D721Med (cell line): ENCODE data around the gene OMA1.
"Not testable (repeated sequence)": the region's sequence is repeated elsewhere in the genome, so short reads cannot be mapped to it uniquely, and the experiment has no call there.

Experiments
- DNase-seq: peaks from one replicate; pipeline ENCODE4 v3.0.0; 2011; ENCODE audit warnings: low spot score; ENCODE audit not compliant: insufficient read length
- FAIRE-seq: peaks from 2 replicates; lab custom pipeline; 2011; peaks lifted over from hg19 to GRCh38; lab: Jason Lieb, UNC
- CTCF ChIP-seq: IDR thresholded peaks from 2 replicates; pipeline ENCODE4 v1.5.1; 2012; ENCODE audit warnings: mild to moderate bottlenecking, control low read depth; ENCODE audit not compliant: insufficient read depth; ENCODE audit errors: missing control alignments

OMA1 gene

DNA sequence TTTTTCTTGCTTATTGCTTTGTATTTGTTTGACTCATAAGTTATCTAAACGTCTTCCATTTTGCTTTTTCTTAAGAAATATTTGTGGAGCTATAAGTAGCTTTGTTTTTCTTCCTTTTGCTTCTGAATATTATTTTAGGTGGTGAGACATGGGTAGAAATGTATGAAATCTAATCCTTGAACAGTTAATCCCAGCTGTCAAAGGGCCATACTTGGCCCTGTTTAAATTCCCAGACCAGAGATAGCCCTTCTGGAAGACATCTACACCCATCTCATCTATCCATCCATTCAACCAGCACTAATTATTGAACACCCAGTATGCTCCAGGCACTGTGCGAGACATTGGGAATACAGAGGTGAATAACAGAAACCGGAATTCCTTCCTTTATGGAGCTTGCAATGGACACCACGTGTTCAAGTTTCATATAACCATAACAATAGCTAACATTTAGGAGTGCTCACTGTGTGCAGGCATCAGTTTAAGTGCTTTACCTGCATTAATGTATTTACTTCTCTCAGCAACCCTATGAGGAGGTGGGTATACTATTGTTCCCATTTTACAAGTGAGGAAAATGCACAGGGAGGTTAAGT, 21.8 kb upstream of the OMA1 start:
- no peak for DNase-seq
- TF ChIP-seq CTCF, result no peak

DNA sequence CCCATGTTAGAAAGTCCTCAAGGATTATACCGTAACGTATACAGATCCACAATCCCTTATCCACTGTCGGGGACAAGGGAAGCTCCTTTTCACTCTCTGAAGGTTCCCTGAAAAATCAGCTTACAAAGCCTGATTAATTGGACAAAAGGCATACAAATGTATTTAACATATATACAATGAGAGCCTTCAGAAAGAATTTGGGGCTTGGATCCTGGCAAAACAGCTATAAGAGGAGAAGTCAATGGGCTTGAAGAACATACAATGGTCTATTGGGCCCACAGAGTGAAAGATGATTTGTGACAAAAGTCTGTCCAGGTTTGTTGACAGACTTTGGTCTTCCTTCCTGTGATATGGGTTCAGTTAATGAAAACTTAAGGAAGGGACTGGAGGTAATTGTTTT, 19.8 kb upstream of the OMA1 start:
- TF ChIP-seq CTCF, result no peak
- FAIRE-seq (no peak), DNase-seq (no peak)

More for the DNA sequence above, 21.8 kb upstream of the OMA1 start:
- FAIRE-seq, result no peak

DNA sequence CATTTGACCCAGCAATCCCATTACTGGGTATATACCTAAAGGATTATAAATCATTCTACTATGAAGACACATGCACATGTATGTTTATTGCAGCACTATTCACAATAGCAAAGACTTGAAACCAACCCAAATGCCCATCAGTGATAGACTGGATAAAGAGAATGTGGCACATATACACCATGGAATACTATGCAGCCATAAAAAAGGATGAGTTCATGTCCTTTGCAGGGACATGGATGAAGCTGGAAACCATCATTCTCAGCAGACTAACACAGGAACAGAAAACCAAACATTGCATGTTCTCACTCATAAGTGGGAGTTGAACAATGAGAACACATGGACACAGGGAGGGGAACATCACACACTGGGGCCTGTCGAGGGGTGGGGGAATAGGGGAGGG, 17.2 kb upstream of the OMA1 start:
- not testable (repeated sequence) for DNase-seq, FAIRE-seq

DNA sequence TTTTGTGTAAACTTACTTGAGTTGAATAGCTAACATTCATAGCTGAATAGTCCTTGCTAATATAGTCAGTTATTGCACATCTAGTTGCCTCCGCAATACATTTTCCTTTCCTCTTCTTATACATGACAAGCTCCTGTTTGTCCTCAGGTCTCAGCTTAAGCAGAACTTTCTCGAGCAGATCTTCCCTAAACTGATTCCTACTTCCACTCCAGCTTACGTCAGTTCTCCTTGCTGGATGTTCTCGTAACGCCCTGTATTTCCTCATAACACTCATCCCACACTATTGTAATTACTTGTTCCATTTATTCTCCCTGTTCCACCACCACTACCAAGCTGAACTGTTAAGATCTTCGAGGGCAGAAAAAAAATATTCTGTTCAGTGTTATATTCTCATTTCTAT, 15.1 kb upstream of the OMA1 start:
- no peak for FAIRE-seq
- no peak for TF ChIP-seq CTCF

GRCh38 chr1:58555393-58555792, 8.9 kb upstream of the OMA1 start:
- no peak for FAIRE-seq

More for the DNA sequence above, 15.1 kb upstream of the OMA1 start:
- no peak for DNase-seq

GRCh38 chr1:58551186-58552140, 4.9 kb upstream of the OMA1 start:
- FAIRE-seq (peak; percentile 44), DNase-seq (no peak)
- TF ChIP-seq CTCF, result no peak

More at GRCh38 chr1:58555393-58555792, 8.9 kb upstream of the OMA1 start:
- TF ChIP-seq CTCF, result no peak
- DNase-seq, result no peak

- not testable (repeated sequence) for DNase-seq, FAIRE-seq
Observed at GRCh38 chr1:58549291-58549690, 2.8 kb upstream of the OMA1 start.

DNA sequence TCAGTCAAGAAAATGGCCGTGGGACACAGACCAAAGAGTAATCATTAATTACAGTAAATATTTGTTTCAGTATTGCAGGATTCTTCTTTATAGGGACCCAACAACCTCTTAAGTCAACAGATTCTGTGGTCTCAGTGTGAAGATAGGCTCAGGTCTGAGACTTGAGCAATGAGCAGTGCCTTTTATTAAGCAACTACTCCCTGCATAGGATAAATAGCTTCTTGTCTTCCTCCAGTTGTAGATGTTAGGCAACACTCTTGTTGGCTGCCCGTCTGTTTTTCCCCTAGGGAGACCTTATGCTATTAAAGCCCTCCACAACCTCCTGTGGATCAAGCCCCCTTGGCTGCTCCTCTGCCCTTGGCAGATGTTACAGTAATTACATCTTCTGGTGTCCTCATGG, 1.8 kb upstream of the OMA1 start:
- no peak for TF ChIP-seq CTCF

More for the DNA sequence above, 1.8 kb upstream of the OMA1 start:
- no peak for DNase-seq
- no peak for FAIRE-seq
